Mucosa of descending colon (tissue), 3 donors: Measurements from ENCODE around the gene STMN1. TPM values are rescaled to one million over a fixed set of nuclear protein-coding genes. Genes with fewer than 3 reads are reported as not detected.

ENCODE experiments used
- ATAC-seq: fragments of 200-7000 bp; cut with Tn5 transposase; one replicate; pipeline ENCODE4 v1.9.1; 2020; ENCODE audit warnings: mild to moderate bottlenecking, moderate library complexity
- DNase-seq, 3 donors: peaks; one replicate each; pipeline ENCODE4 v3.0.0-alpha.2; 2020
- H3K36me3 ChIP-seq: fragments of 200-600 bp; one replicate; pipeline ENCODE4 v1.8.0; 2021; ENCODE audit warnings: low read depth, mild to moderate bottlenecking
- H3K4me1 ChIP-seq: fragments of 200-600 bp; one replicate; pipeline ENCODE4 v1.8.0; 2021; ENCODE audit warnings: low read depth, mild to moderate bottlenecking
- H3K4me3 ChIP-seq: fragments of 200-600 bp; one replicate; pipeline ENCODE4 v1.8.0; 2021; ENCODE audit warnings: mild to moderate bottlenecking
- H3K9me3 ChIP-seq: fragments of 200-600 bp; one replicate; pipeline ENCODE4 v1.8.0; 2021; ENCODE audit warnings: mild to moderate bottlenecking
- CTCF ChIP-seq: fragments of 200-600 bp; IDR thresholded peaks from one replicate; pipeline ENCODE4 v1.8.0; 2022; ENCODE audit warnings: antibody characterized with exemption, mild to moderate bottlenecking
- intact Hi-C, 2 donors: fragments of 100-400 bp; cut with DNase I in 1 of 2; cut with micrococcal nuclease in 1 of 2; formaldehyde crosslinking; loops; one replicate each; pipeline versions ENCODE4 v1.11.0 to v1.11.1; 2022; cut with DNase I, micrococcal nuclease
- total RNA-seq, 3 donors: library from RNA; stranded (reverse); fragmentation: NEBNext Ultra II Directional in 2 of 3; extraction: Animal tissue kit (Norgen Biotek cat#: 25700) in 2 of 3; gene quantifications; one replicate each; pipeline versions ENCODE4 v1.2.1 to v1.2.4, GENCODE V29; 2021 to 2023
- donor health status: DM: no; HTN: no; CAD: no; lungs with moderate emphysema.
- donor health status: DM: no; HTN: no; CAD: no.
- donor health status: DM: no; HTN: yes; CAD: no.

STMN1 gene
- total RNA-seq, 3 donors from 2014 or later: 32.6 to 103 (median 52.6) TPM

DNA sequence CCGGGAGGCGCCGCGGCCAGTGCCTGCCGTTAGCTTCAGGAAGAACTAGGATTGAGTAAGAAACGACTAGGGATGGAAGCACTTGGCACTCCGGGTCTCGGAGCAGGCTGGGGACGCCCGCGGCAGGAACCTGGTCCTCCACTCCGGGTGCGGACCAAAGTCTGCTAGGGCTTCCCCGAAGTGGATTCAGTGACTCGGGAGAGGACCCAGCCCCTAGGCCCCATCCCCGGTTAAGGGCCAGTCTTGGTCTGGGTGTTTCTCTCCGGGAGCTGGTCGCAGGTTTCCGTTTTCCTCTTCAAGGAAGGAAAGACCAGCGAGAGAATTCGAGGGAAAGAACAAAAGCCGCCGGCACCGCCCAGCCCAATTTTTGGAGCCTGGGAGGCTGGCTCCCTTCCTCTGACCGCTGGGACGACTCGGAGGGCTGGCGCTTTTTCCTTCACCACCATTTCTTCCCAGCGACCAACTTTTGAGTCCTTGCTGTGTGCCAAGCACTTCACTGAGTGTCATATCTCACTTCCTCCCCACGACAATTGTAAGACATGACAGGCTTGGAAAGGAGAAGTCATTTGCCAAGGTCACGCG is 16.8 kb upstream of the STMN1 start:
- TF ChIP-seq CTCF: no peak
- peaks cover 8% of the 10 kb centered on the region for H3K4me1 ChIP-seq
- no peaks in the 10 kb centered on the region for H3K9me3 ChIP-seq
- DNase-seq: peak in 1 of 3 donors; percentile 21
- ATAC-seq: peak; percentile 65
- H3K36me3 ChIP-seq: no peaks in the 10 kb centered on the region
- intact Hi-C loops: no loop called here
- H3K4me3 ChIP-seq: no peak overlapping the region

- DNase-seq (peak; percentile 34 to 70 (median 65)), ATAC-seq (peak; percentile 68)
- H3K9me3 ChIP-seq: no peaks in the 10 kb centered on the region
- TF ChIP-seq CTCF: no peak
- no peak overlapping the region for H3K4me3 ChIP-seq
- H3K4me1 ChIP-seq: peaks cover 8% of the 10 kb centered on the region
- intact Hi-C loops: no loop called here
- H3K36me3 ChIP-seq: no peaks in the 10 kb centered on the region
Observed at GRCh38 chr1:25922056-25922970, 16.1 kb upstream of the STMN1 start.

DNA sequence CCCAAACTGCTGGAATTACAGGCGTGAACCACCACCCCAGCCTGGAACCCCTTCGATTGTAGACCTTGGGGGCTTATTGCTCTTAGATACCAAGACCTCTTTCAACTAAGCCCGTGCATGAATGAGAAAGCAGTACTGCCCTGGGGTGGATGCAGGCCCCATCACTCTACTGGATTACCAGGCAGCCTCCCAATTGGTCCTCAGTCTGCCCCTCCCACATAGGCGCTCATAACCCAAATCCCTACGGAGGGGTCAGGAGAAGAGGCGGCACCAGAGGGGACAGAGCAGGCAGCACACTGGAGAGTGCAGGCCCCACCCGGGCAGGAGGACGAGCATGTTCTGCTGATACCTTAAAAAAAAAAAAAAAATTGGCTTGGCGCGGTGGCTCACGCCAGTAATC is 12.4 kb upstream of the STMN1 start:
- Histone ChIP-seq H3K4me1 (peaks cover 8% of the 10 kb centered on the region), H3K36me3 (no peaks in the 10 kb centered on the region), H3K9me3 (no peaks in the 10 kb centered on the region), H3K4me3 (no peak overlapping the region)
- DNase-seq: no peak
- ATAC-seq: no peak
- intact Hi-C loops: no loop called here
- no peak for TF ChIP-seq CTCF

DNA sequence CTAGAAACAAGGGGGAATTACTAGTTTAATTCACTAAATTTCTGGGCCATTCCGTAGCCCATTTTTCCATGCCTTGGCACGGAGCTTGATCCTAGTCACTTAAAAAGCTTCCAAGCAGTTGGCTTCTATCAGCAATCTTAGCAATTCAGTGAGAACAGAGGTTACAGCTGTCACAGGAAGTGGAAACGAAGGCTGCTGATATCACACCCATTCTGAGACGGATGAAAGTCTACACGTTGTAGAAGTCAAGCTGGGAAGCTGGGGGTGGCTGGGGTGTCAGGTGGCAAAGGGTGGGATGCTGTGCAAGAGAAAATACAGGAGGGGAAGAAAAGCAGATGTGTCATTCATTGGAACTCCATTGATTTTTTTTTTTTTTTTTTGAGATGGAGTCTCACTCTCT is 11.8 kb upstream of the STMN1 start:
- DNase-seq (no peak), ATAC-seq (no peak)
- intact Hi-C loops: no loop called here
- no peaks in the 10 kb centered on the region for H3K36me3 ChIP-seq
- no peaks in the 10 kb centered on the region for H3K9me3 ChIP-seq
- peaks cover 8% of the 10 kb centered on the region for H3K4me1 ChIP-seq
- TF ChIP-seq CTCF: no peak
- H3K4me3 ChIP-seq: no peak overlapping the region

GRCh38 chr1:25916460-25916859 is 10.2 kb upstream of the STMN1 start:
- Histone ChIP-seq H3K36me3 (no peaks in the 10 kb centered on the region), H3K9me3 (no peaks in the 10 kb centered on the region), H3K4me1 (no peaks in the 10 kb centered on the region), H3K4me3 (no peak overlapping the region)
- ATAC-seq (no peak), DNase-seq (no peak)
- TF ChIP-seq CTCF: no peak
- intact Hi-C loops: no loop called here
